GM10266 (cell line): ENCODE results near the gene PEX26.

ENCODE experiments used
- DNase-seq: peaks from one replicate; pipeline ENCODE4 v3.0.0; 2012; ENCODE audit errors: extremely low spot score
- TF ChIP-seq, protein P1 (sequence below): IDR thresholded peaks from 2 replicates; pipeline ENCODE4 v1.5.1; 2012; ENCODE audit warnings: mild to moderate bottlenecking, low read depth; ENCODE audit not compliant: control insufficient read depth, insufficient read depth; ENCODE audit errors: missing control alignments

PEX26 gene

DNA sequence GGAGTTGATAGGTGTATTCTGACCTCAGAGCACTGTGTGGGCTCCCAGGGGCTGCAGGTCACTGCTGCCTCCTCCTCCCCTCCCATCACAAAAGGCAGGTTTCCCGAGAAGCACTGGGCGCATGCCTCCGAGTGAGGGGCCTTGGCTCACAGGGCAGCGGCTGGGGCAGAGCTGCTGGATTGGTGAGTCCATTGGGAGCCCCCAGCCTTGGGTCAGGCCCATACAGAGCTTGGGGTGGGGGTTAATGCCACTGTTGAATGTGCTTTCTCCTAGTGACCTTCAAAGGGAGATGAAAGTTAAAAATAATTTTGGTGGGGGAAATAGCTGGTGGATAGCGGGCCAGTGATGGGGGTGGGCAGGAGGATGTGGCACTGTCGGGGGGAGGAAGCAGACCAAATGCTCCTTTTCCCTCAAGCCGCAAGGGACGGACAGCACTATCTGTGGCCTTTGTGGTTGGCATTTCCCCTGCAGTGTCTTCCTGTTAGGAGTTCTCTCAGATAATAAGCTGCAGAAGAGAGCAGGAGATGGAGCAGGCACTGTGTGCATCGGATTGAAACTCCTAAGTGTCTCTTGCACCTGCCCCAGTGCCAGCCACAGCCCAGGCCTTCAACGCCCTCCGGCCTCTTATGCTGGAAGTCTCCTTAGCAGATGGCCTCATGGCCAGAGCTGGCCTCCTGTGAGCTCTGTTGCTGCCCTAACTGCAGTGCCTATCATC lies 36.0 kb downstream of the PEX26 start:
- no peak for DNase-seq
- TF ChIP-seq, protein P1, sequence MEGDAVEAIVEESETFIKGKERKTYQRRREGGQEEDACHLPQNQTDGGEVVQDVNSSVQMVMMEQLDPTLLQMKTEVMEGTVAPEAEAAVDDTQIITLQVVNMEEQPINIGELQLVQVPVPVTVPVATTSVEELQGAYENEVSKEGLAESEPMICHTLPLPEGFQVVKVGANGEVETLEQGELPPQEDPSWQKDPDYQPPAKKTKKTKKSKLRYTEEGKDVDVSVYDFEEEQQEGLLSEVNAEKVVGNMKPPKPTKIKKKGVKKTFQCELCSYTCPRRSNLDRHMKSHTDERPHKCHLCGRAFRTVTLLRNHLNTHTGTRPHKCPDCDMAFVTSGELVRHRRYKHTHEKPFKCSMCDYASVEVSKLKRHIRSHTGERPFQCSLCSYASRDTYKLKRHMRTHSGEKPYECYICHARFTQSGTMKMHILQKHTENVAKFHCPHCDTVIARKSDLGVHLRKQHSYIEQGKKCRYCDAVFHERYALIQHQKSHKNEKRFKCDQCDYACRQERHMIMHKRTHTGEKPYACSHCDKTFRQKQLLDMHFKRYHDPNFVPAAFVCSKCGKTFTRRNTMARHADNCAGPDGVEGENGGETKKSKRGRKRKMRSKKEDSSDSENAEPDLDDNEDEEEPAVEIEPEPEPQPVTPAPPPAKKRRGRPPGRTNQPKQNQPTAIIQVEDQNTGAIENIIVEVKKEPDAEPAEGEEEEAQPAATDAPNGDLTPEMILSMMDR: no peak

DNA sequence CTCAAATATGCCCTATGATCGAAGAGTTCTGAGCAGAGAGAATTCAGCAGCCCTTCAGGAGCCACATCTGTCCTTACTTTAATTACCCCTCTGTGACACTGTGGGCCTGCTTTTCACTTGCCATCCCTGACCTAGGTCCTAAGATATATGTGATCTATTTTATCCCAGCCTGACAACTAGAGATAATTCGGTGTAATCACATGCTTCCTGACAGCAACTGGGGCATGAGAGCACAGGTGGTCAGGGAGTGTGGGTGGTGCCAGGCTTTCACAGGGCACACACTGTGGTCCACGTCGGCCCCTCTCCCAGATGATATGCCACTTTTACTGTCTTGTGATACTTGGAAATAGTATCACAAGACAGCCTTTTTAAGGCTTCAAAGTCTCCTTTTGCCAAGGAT lies 36.7 kb downstream of the PEX26 start:
- DNase-seq: no peak
- TF ChIP-seq, protein P1: no peak

DNA sequence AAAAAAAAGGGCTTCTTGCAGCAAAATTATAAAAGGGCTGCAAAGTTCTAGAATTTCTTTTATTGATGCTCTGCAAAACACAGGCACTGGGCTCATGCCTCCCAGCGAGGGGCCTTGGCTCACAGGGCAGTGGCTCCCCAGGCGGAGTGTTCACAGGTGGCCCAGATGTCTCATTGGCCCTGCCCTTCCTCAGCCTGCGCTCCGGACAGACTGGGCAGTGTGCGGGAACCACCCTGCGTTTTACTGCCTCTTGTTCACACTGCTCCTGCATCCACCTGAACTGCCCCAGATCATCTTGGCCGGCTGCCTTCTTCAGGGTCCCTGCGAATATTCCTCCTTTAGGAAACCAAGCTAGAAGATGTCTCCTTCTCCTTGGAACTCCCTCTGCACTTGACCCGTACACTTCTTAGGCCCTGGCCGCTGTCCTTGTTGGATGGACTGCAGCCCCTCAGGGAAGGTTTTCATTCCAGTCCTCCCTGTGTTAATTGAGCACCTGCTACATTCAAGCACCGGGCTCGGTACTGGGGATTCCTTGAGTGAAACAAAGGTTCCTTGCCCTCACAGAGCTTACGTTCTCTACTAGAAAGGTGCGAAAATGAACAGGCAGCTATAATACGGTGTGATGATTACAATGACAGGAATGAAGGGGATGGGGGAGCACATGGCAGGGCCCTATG lies 37.3 kb downstream of the PEX26 start:
- DNase-seq: no peak
- TF ChIP-seq, protein P1: no peak

DNA sequence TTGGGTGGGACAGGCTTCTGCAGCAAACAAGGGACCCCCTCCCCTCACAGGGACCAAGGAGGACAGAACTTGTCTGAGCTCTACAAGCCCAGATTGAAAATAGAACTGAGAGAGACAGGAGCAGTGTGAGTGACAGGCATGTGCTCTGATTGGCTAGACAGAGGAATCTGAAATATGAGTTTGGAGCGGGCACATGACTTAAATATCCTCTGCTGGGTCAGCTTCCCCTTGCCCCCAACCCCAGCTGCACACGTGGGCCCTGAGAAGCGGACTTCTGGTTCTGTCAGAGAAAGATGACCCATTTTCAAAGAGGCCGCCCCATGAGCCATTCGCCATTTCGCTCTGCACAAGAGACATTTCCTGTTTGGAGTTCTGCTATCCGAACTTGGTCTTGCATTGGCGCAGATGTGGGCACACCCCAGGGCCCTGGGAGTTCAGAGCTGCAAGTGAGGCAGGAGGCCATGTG lies 38.1 kb downstream of the PEX26 start:
- TF ChIP-seq, protein P1: no peak
- no peak for DNase-seq

DNA sequence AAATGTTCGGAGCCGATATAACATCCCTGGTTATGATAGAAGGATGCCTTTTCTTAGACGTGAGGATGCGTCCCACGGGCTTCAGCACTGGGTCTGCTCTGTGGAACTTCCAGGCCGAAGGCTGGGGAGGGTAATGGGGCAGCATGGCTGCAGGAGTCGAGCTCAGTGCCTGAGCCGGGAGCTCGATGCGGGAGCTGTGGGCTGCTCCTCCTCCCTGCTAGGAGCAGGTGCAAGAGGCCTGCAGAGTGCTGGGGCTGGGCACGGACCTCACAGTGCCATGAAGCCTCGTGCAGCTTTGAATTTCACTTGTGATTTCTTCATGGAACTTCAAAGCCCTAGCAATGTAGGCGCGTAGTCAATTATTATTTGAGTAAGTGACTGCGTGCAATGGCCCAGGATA lies 38.8 kb downstream of the PEX26 start:
- no peak for DNase-seq
- TF ChIP-seq, protein P1: no peak

DNA sequence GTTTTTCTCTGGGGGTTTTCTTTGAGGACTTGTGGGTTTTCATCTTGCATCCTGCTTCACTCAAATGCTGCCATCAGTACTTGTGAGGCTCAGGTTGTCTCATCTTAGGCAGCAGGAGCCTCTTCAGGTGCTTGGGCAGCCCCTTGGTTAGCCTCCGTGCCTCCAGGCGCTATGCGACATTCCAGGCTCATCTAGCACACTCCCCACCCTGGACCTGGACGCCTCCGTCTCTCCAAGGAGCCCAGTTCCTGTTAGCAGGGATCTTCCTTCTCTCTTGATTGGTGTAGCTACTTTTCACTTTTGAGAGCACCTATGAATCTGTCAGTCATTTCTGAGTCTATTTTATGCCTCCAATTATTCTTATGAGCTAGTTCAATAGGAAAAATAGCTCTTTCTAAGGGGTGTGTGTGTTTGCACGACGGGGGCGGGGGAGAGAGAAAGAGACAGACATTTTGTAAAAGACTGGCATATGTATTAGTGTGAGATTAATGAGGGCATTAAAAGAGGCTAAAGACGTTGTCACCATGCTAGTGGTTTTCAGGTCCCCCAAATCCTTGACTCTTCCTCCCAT lies 40.6 kb downstream of the PEX26 start:
- TF ChIP-seq, protein P1: no peak
- DNase-seq: no peak
